Lung (tissue), 12 donors: ENCODE data around the gene ATL2. TPM values are rescaled to one million over a fixed set of nuclear protein-coding genes. Genes with fewer than 3 reads are reported as not detected.

Source experiments
- ATAC-seq: fragments of 200-7000 bp; cut with Tn5 transposase; one replicate; pipeline ENCODE4 v1.9.1; 2020; ENCODE audit warnings: moderate number of reproducible peaks; ENCODE audit not compliant: insufficient read depth, low FRiP score
- DNase-seq, 3 donors: peaks; one replicate each; pipeline ENCODE4 v3.0.0-alpha.2; 2013 to 2017
- H3K27ac ChIP-seq, 2 donors: one replicate each; pipeline ENCODE4 v1.5.1; 2013; ENCODE audit warnings: mild to moderate bottlenecking in 2 of 2, moderate library complexity in 2 of 2, control low read depth in 1 of 2, inconsistent platforms in 1 of 2, low read depth in 1 of 2, low read length in 1 of 2
- H3K27me3 ChIP-seq, 3 donors: one replicate each; pipeline ENCODE4 v1.5.1; 2013; ENCODE audit warnings: low read length in 2 of 3; ENCODE audit not compliant: control insufficient read depth in 3 of 3, insufficient read depth in 3 of 3
- H3K36me3 ChIP-seq, 4 donors: one replicate each; pipeline ENCODE4 v1.5.1; 2013; ENCODE audit warnings: low read length in 4 of 4, mild to moderate bottlenecking in 1 of 4, moderate library complexity in 1 of 4; ENCODE audit not compliant: control insufficient read depth in 4 of 4, insufficient read depth in 4 of 4
- H3K4me1 ChIP-seq, 5 donors: one replicate each; pipeline ENCODE4 v1.5.1; 2013; ENCODE audit warnings: low read length in 5 of 5, mild to moderate bottlenecking in 2 of 5, moderate library complexity in 1 of 5; ENCODE audit not compliant: control insufficient read depth in 5 of 5, insufficient read depth in 5 of 5
- H3K4me3 ChIP-seq: one replicate; pipeline ENCODE4 v1.5.1; 2013; ENCODE audit warnings: mild to moderate bottlenecking, control low read depth, moderate library complexity
- H3K9ac ChIP-seq, 2 donors: one replicate each; pipeline ENCODE4 v1.5.1; 2013; ENCODE audit warnings: low read length in 2 of 2, control low read depth in 1 of 2; ENCODE audit not compliant: insufficient read depth in 1 of 2
- H3K9me3 ChIP-seq, 4 donors: one replicate each; pipeline ENCODE4 v1.5.1; 2013; ENCODE audit warnings: low read length in 3 of 4, mild to moderate bottlenecking in 1 of 4, moderate library complexity in 1 of 4; ENCODE audit not compliant: control insufficient read depth in 4 of 4, insufficient read depth in 3 of 4
- WGBS, 2 donors: extraction: QIAGEN DNeasy Blood & Tissue Kit; methylation state at CpG; one replicate each; pipeline ENCODE4 v1.1.7; 2013; 5-methylcytosine and 5-hydroxymethylcytosine counted together
- polyA plus RNA-seq, 2 donors: library from polyadenylated mRNA; stranded (reverse); fragments of 200-250 nt; gene quantifications; one replicate each; pipeline ENCODE4 v1.2.1, GENCODE V29; 2013
- total RNA-seq, 2 donors: library from RNA; depleted of rRNA in 1 of 2; stranded (reverse); fragments of >200 nt in 1 of 2; gene quantifications; one replicate each; pipeline ENCODE4 v1.2.1, GENCODE V29; 2014 to 2021
- TF ChIP-seq, protein P1 (sequence below): IDR thresholded peaks from 2 replicates; pipeline ENCODE4 v1.5.1; 2012; ENCODE audit warnings: mild to moderate bottlenecking; ENCODE audit errors: control extremely low read depth, extremely low read depth
- donor health status: control.
- donor health status: control.
- donor health status: Bipolar disorder and iron deficiency.
- donor health status: healthy.
- donor health status: DM: yes; HTN: yes; CAD: no.

ATL2 gene
- total and polyA plus RNA-seq, 4 donors, result 23.4 to 171 (median 40.2) TPM

DNA sequence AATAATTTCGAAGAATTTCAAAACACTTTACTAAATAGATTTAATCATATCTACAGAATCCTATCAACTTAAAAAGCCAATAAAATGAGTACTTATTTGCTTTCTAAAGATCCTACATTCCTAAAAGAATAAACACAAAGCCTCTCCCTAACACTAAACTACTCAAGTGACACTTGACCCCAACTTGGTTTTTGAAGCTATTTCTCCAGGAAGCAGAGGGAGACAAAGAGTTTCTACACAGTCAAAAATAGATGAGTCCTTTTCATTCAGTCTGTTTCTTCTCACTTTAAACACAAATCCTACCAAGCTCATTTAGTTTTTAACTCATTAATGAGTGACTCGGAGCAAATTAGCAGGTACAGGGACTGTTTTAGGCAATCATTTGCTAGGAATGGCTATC, 2.1 kb downstream of the ATL2 start:
- H3K9ac ChIP-seq, result peak overlapping the region in 1 of 2 donors; percentile 86
- no peaks in the 10 kb centered on the region for H3K27me3 ChIP-seq
- ATAC-seq (no peak), DNase-seq (peak in 2 of 3 donors; percentile 42 to 70)
- WGBS, 2 donors, result 51 to 72% methylated on average over 2 of the region's 2 CpGs
- no peaks in the 10 kb centered on the region for H3K36me3 ChIP-seq
- no peak overlapping the region for H3K27ac ChIP-seq
- H3K4me1 ChIP-seq, result peaks cover 2 to 28% (median 8%) of the 10 kb centered on the region in 5 donors
- no peak overlapping the region for H3K4me3 ChIP-seq
- H3K9me3 ChIP-seq, result no peaks in the 10 kb centered on the region
- TF ChIP-seq, protein P1, sequence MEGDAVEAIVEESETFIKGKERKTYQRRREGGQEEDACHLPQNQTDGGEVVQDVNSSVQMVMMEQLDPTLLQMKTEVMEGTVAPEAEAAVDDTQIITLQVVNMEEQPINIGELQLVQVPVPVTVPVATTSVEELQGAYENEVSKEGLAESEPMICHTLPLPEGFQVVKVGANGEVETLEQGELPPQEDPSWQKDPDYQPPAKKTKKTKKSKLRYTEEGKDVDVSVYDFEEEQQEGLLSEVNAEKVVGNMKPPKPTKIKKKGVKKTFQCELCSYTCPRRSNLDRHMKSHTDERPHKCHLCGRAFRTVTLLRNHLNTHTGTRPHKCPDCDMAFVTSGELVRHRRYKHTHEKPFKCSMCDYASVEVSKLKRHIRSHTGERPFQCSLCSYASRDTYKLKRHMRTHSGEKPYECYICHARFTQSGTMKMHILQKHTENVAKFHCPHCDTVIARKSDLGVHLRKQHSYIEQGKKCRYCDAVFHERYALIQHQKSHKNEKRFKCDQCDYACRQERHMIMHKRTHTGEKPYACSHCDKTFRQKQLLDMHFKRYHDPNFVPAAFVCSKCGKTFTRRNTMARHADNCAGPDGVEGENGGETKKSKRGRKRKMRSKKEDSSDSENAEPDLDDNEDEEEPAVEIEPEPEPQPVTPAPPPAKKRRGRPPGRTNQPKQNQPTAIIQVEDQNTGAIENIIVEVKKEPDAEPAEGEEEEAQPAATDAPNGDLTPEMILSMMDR, result no peak

DNA sequence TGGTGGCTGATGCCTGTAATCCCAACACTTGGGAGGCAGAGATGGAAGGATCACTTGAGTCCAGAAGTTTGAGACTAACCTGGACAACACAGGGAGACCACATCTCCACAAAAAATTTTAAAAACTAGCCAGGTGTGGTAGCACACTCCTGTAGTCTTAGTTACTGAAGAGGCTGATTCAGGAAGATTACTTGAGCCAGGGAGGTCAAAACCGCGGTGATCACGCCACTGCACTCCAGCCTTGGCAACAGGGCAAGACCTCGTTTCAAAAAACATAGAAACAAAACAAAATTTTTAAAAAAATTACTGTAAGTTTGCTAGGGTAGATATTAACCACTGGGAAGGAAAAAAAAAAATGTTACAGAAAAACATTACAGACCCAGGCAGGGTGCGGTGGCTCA, 5.8 kb downstream of the ATL2 start:
- H3K36me3 ChIP-seq, result no peaks in the 10 kb centered on the region
- H3K4me1 ChIP-seq, result peaks cover 0 to 18% (median 6%) of the 10 kb centered on the region in 5 donors
- DNase-seq (no peak), ATAC-seq (no peak)
- H3K9me3 ChIP-seq, result no peaks in the 10 kb centered on the region
- no peak overlapping the region for H3K27ac ChIP-seq
- no peaks in the 10 kb centered on the region for H3K27me3 ChIP-seq
- H3K9ac ChIP-seq, result no peak overlapping the region
- 65 to 85% methylated on average over 5 of the region's 5 CpGs for WGBS, 2 donors
- no peak overlapping the region for H3K4me3 ChIP-seq
- TF ChIP-seq, protein P1, result no peak

DNA sequence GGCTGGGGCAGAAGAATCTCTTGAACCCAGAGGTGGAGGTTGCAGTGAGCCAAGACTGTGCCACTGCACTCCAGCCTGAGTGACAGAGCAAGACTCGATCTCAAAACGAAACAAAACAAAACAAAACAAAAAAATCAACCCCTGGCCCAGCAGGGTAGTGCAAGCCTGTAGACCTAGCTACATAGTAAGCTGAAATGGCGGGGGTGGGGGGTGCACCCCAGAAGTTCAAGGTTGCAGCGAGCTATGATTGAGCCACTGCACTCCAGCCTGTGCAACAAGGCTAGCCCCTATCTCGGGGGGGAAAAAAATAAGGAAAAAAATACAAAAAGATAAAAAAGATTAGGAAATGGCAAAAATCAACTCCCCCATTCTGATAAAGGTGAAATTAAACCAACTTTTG, 6.4 kb downstream of the ATL2 start:
- Histone ChIP-seq H3K9ac (no peak overlapping the region), H3K9me3 (no peaks in the 10 kb centered on the region), H3K4me3 (no peak overlapping the region), H3K27ac (no peak overlapping the region), H3K36me3 (no peaks in the 10 kb centered on the region), H3K27me3 (no peaks in the 10 kb centered on the region), H3K4me1 (peaks cover 0 to 13% (median 8%) of the 10 kb centered on the region in 5 donors)
- TF ChIP-seq, protein P1, result no peak
- no peak for ATAC-seq
- WGBS, 2 donors, result 92 to 94% methylated on average over 5 of the region's 5 CpGs
- no peak for DNase-seq

DNA sequence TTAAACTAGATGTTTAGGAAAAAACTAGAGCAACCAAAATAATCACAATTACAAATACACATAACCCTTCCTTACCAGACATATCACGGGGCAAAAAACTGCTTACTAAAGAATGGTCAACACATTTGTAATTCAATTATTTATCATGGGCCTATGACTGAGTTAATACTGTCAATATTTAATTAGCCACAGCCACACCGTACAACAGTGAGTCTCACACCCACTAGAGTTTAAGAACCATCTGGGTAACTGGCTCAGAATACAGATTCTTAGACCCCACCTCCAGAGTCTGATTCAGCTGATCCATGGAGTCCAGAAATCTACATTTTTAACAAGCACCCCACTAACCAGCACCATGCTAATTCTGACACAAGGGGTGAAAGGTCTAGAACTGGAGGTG, 14.8 kb downstream of the ATL2 start:
- WGBS, 2 donors, result 53 to 86% methylated on average over 2 of the region's 2 CpGs
- Histone ChIP-seq H3K9ac (no peak overlapping the region), H3K27me3 (no peaks in the 10 kb centered on the region), H3K9me3 (no peaks in the 10 kb centered on the region), H3K36me3 (peaks cover 0 to 3% (median 0%) of the 10 kb centered on the region in 4 donors), H3K4me1 (peaks cover 0 to 19% (median 0%) of the 10 kb centered on the region in 5 donors), H3K27ac (no peak overlapping the region), H3K4me3 (no peak overlapping the region)
- TF ChIP-seq, protein P1, result no peak
- DNase-seq (no peak), ATAC-seq (no peak)
